Ovary (tissue), 3 donors: ENCODE results near the gene PKD2L1.

ENCODE experiments used
- EP300 ChIP-seq: sonication (generic); formaldehyde crosslinking; IDR thresholded peaks from one replicate; pipeline ENCODE4 v1.6.1; 2017; ENCODE audit warnings: antibody characterized with exemption
- POLR2A ChIP-seq: fragments of 450-650 bp; IDR thresholded peaks from one replicate; pipeline ENCODE4 v1.6.1; 2017; ENCODE audit warnings: antibody characterized with exemption, mild to moderate bottlenecking, moderate library complexity
- TF ChIP-seq, protein P1 (sequence below), 3 donors: fragments of 450-650 bp in 2 of 3; fragments of 200-600 bp in 1 of 3; IDR thresholded peaks; one replicate each; pipeline versions ENCODE4 v1.5.1 to v1.8.0; 2016 to 2022; ENCODE audit warnings: antibody characterized with exemption in 3 of 3, mild to moderate bottlenecking in 1 of 3
- donor health status: DM: no; HTN: no; CAD: no.

DNA sequence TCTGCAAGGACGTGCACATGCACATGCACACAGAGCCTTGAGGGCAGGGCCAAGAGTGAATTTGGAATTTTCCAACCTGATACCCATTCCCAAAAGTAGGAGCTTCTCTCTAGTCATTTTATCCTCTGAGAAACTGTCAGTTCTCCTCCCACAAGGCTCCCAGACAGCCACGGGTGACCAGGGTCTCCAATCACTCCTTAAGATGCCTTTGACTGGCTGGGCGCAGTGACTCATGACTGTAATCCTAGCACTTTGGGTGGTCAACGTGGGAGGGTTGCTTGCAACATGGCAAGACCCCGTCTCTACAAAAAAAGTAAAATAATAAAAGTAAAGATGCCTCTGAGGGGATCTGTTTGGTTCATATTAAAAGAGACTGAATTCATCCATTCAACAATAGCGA lies 30.2 kb upstream of the PKD2L1 start:
- TF ChIP-seq, protein P1, sequence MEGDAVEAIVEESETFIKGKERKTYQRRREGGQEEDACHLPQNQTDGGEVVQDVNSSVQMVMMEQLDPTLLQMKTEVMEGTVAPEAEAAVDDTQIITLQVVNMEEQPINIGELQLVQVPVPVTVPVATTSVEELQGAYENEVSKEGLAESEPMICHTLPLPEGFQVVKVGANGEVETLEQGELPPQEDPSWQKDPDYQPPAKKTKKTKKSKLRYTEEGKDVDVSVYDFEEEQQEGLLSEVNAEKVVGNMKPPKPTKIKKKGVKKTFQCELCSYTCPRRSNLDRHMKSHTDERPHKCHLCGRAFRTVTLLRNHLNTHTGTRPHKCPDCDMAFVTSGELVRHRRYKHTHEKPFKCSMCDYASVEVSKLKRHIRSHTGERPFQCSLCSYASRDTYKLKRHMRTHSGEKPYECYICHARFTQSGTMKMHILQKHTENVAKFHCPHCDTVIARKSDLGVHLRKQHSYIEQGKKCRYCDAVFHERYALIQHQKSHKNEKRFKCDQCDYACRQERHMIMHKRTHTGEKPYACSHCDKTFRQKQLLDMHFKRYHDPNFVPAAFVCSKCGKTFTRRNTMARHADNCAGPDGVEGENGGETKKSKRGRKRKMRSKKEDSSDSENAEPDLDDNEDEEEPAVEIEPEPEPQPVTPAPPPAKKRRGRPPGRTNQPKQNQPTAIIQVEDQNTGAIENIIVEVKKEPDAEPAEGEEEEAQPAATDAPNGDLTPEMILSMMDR (IDR thresholded peaks at IDR 0.05) = no peak
- TF ChIP-seq EP300 = no peak
- no peak for TF ChIP-seq POLR2A
